DND-41 (cell line): ENCODE data around the gene C22orf42.

Experiments used
- ATAC-seq: fragments of 200-7000 bp; cut with Tn5 transposase; 3 replicates; pipeline ENCODE4 v1.9.1; 2021; ENCODE audit warnings: low read depth; ENCODE audit not compliant: insufficient read depth
- DNase-seq: peaks from one replicate; pipeline ENCODE4 v3.0.0-alpha.2; 2020
- H2AFZ ChIP-seq: 2 replicates; pipeline ENCODE4 v1.6.0; 2012; ENCODE audit warnings: low read depth, low read length
- H3K27ac ChIP-seq: 2 replicates; pipeline ENCODE4 v1.5.1; 2012; ENCODE audit warnings: low read length, inconsistent platforms
- H3K27me3 ChIP-seq: fragments of 200-600 bp; sonication (generic); 2 replicates; pipeline ENCODE4 v1.6.0; 2012; ENCODE audit warnings: low read length, mild to moderate bottlenecking, inconsistent platforms; ENCODE audit not compliant: insufficient read depth, poor library complexity
- H3K36me3 ChIP-seq: 2 replicates; pipeline ENCODE4 v1.5.1; 2012; ENCODE audit warnings: low read length, inconsistent platforms; ENCODE audit not compliant: insufficient read depth
- H3K4me1 ChIP-seq: 2 replicates; pipeline ENCODE4 v1.5.1; 2012; ENCODE audit warnings: mild to moderate bottlenecking, low read length; ENCODE audit not compliant: insufficient read depth
- H3K4me2 ChIP-seq: 2 replicates; pipeline ENCODE4 v1.6.0; 2012; ENCODE audit warnings: mild to moderate bottlenecking, moderate library complexity, low read length, inconsistent platforms; ENCODE audit not compliant: insufficient read depth
- H3K4me3 ChIP-seq, 2 experiments: fragments of 200-600 bp in 1 of 2; shearing (Covaris generic) in 1 of 2; 2 replicates each; pipeline ENCODE4 v1.5.1; 2012 to 2016; ENCODE audit warnings: inconsistent platforms in 2 of 2, low read length in 2 of 2, mild to moderate bottlenecking in 2 of 2, low read depth in 1 of 2, moderate library complexity in 1 of 2
- H3K79me2 ChIP-seq: 2 replicates; pipeline ENCODE4 v1.6.0; 2012; ENCODE audit warnings: low read length, inconsistent platforms; ENCODE audit not compliant: insufficient read depth
- H3K9ac ChIP-seq: 2 replicates; pipeline ENCODE4 v1.6.0; 2012; ENCODE audit warnings: low read depth, mild to moderate bottlenecking, inconsistent platforms, low read length, moderate library complexity
- H3K9me3 ChIP-seq: 2 replicates; pipeline ENCODE4 v1.5.1; 2012; ENCODE audit warnings: low read length, moderate library complexity, mild to moderate bottlenecking, inconsistent platforms; ENCODE audit not compliant: insufficient read depth, severe bottlenecking
- H4K20me1 ChIP-seq: 2 replicates; pipeline ENCODE4 v1.6.0; 2012; ENCODE audit warnings: low read length; ENCODE audit not compliant: insufficient read depth
- CTCF ChIP-seq: IDR thresholded peaks from 2 replicates; pipeline ENCODE4 v1.5.1; 2012; ENCODE audit warnings: borderline replicate concordance, low read length, moderate library complexity, mild to moderate bottlenecking; ENCODE audit not compliant: poor library complexity, severe bottlenecking; ENCODE audit errors: extremely low read depth
- EZH2 ChIP-seq: IDR thresholded peaks from 3 replicates; pipeline ENCODE4 v1.6.1; 2012; ENCODE audit warnings: borderline replicate concordance, low read depth, mild to moderate bottlenecking, moderate library complexity, low read length, inconsistent platforms; ENCODE audit not compliant: severe bottlenecking

Gene C22orf42

GRCh38 chr22:32132783-32133182, 26.3 kb downstream of the C22orf42 start:
- Histone ChIP-seq H4K20me1 (no peaks in the 10 kb centered on the region), H3K4me1 (peaks cover 11% of the 10 kb centered on the region), H3K9me3 (no peaks in the 10 kb centered on the region), H3K36me3 (no peaks in the 10 kb centered on the region), H2AFZ (no peak overlapping the region), H3K4me3 (no peak overlapping the region), H3K27me3 (no peaks in the 10 kb centered on the region), H3K27ac (no peak overlapping the region), H3K4me2 (no peak overlapping the region), H3K9ac (no peak overlapping the region), H3K79me2 (no peaks in the 10 kb centered on the region)
- DNase-seq (no peak), ATAC-seq (no peak)
- no peak for TF ChIP-seq EZH2
- no peak for TF ChIP-seq CTCF

DNA sequence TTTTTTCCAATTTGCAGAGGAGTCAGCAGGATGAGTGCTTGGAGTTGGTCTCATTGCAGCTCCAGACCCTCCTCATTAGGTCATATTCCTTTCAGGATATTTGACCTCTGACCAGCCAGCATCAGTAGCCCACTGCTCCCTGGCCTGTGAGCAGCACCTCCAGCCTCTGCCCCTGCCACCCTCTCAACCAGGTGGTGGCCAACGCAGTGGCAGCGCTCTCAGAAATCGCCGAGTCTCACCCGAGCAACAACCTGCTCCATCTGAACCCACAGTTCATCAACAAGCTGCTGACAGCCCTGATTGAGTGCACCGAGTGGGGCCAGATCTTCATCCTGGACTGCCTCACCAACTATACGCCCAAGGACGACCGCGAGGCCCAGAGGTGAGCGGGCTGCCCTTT, 27.0 kb downstream of the C22orf42 start:
- Histone ChIP-seq H4K20me1 (no peaks in the 10 kb centered on the region), H3K4me1 (peaks cover 4% of the 10 kb centered on the region), H2AFZ (no peak overlapping the region), H3K4me2 (no peak overlapping the region), H3K9me3 (no peaks in the 10 kb centered on the region), H3K36me3 (no peaks in the 10 kb centered on the region), H3K79me2 (no peaks in the 10 kb centered on the region), H3K27ac (no peak overlapping the region), H3K9ac (no peak overlapping the region), H3K27me3 (no peaks in the 10 kb centered on the region), H3K4me3 (no peak overlapping the region)
- ATAC-seq: no peak
- TF ChIP-seq EZH2 (no peak), CTCF (no peak)
- no peak for DNase-seq

GRCh38 chr22:32130464-32130863, 28.6 kb downstream of the C22orf42 start:
- H3K4me1 ChIP-seq: no peaks in the 10 kb centered on the region

More at GRCh38 chr22:32130464-32130863, 28.6 kb downstream of the C22orf42 start:
- Histone ChIP-seq H3K36me3 (no peaks in the 10 kb centered on the region), H3K27me3 (no peaks in the 10 kb centered on the region), H4K20me1 (no peaks in the 10 kb centered on the region), H3K4me3 (no peak overlapping the region), H3K9me3 (no peaks in the 10 kb centered on the region), H3K79me2 (no peaks in the 10 kb centered on the region), H3K4me2 (no peak overlapping the region), H2AFZ (no peak overlapping the region), H3K9ac (no peak overlapping the region), H3K27ac (no peak overlapping the region)
- TF ChIP-seq CTCF (no peak), EZH2 (no peak)
- ATAC-seq (no peak), DNase-seq (no peak)
